ENCODE results near the gene LHFPL3.

GRCh38 chr7:104434129-104434528 lies 105.7 kb downstream of the LHFPL3 start:
- no peak for TF ChIP-seq EZH2 (IDR thresholded peaks at IDR 0.05; ENCODE audit: borderline replicate concordance, insufficient read depth, low read depth, low read length, poor library complexity, severe bottlenecking)
- no peak for TF ChIP-seq CTCF (IDR thresholded peaks at IDR 0.05)

Measured in B cell (primary cell).